Activated T-cell treated with anti-CD3 and anti-CD28 coated beads, Interleukin-2, amount 50 U/mL, for 4 hours (primary cell): ENCODE measurements around the gene COG3. TPM values are rescaled to one million over a fixed set of nuclear protein-coding genes. Genes with fewer than 3 reads are reported as not detected.

Experiments
- ATAC-seq, 2 donors: fragments of 200-7000 bp; cut with Tn5 transposase; one replicate each; pipeline ENCODE4 v1.10.0; 2021
- DNase-seq: peaks from one replicate; pipeline ENCODE4 v3.0.0-alpha.2; 2020
- H3K27me3 Mint-ChIP-seq: one replicate; pipeline ENCODE4 v1.8.0; 2021; ENCODE audit warnings: low read depth, mixed read lengths
- H3K36me3 Mint-ChIP-seq: one replicate; pipeline ENCODE4 v1.8.0; 2022; ENCODE audit warnings: mixed read lengths; ENCODE audit not compliant: insufficient read depth
- H3K4me1 Mint-ChIP-seq: one replicate; pipeline ENCODE4 v1.8.0; 2021; ENCODE audit warnings: low read depth, mixed read lengths
- H3K4me3 Mint-ChIP-seq: one replicate; pipeline ENCODE4 v1.8.0; 2021; ENCODE audit warnings: mild to moderate bottlenecking, moderate library complexity, mixed read lengths
- H3K9me3 Mint-ChIP-seq: one replicate; pipeline ENCODE4 v1.8.0; 2021; ENCODE audit warnings: mixed read lengths
- total RNA-seq, 3 donors: library from RNA; stranded (reverse); gene quantifications; one replicate each; pipeline ENCODE4 v1.2.1, GENCODE V29; 2021

Gene COG3
- total RNA-seq, 3 donors from 2014 or later, result 21.7 to 23.6 (median 22.0) TPM

DNA sequence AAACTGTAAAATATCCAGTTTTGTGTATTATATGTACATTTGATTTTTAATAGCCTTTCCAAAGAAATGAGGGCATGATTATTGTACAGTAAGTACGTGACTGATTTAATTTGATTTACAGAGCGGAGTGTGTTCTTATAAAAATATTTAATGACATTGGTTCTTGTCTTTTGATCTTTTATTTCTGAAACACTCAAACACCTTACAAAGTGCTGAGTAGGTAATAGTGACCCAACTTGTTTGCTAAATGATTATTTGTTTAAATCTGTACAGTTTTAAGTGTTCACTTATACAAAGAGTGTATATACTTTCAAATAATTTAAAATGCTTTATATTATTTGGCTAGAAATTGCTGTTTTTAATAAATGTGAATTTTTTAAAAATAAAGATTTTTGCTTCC, 71.5 kb downstream of the COG3 start:
- no peak overlapping the region for H3K4me3 Mint-ChIP-seq
- H3K9me3 Mint-ChIP-seq, result no peaks in the 10 kb centered on the region
- no peak for ATAC-seq
- no peaks in the 10 kb centered on the region for H3K4me1 Mint-ChIP-seq
- H3K36me3 Mint-ChIP-seq, result peaks cover 22% of the 10 kb centered on the region
- no peaks in the 10 kb centered on the region for H3K27me3 Mint-ChIP-seq
- DNase-seq, result no peak

DNA sequence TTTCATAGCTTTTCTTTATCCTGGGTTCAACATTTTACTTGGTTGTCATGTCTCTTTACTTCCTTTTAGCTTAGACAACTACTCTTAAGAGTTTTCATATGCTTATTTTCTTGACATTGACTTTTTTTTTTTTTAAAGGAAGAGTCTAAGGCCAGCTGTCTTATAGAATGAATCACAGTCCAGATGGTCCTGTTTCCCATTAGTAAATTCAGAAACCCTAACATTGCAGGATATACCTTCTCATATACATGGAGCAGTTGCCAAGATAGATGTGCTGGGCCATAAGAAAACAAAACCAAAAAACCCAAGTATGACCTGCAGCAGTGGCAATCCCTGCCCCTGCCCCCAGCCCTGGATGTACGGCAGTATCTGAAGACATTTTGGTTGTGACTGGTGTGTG, 72.8 kb downstream of the COG3 start:
- H3K9me3 Mint-ChIP-seq, result no peaks in the 10 kb centered on the region
- ATAC-seq, result no peak
- peaks cover 20% of the 10 kb centered on the region for H3K36me3 Mint-ChIP-seq
- H3K4me3 Mint-ChIP-seq, result no peak overlapping the region
- no peaks in the 10 kb centered on the region for H3K27me3 Mint-ChIP-seq
- no peaks in the 10 kb centered on the region for H3K4me1 Mint-ChIP-seq
- no peak for DNase-seq

DNA sequence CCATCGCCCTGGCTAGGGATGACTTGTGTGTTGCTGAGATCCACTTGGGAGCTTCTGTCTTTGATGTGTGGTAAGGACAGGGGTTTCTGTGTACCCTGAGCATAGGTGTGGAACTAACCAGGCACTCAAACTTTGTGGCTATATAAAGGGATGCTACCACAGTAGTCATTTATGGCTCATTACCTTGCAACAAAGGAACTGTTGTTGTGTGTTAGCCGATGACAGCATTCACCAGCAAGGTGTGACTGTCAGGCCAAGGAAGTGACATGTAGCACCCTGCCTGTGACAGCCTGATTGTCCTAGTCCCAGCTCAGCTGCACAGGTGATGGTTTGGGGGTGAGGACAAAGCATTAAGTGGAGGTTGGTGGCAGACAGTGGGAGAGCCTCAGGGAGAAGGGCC, 73.6 kb downstream of the COG3 start:
- H3K4me1 Mint-ChIP-seq, result no peaks in the 10 kb centered on the region

DNA sequence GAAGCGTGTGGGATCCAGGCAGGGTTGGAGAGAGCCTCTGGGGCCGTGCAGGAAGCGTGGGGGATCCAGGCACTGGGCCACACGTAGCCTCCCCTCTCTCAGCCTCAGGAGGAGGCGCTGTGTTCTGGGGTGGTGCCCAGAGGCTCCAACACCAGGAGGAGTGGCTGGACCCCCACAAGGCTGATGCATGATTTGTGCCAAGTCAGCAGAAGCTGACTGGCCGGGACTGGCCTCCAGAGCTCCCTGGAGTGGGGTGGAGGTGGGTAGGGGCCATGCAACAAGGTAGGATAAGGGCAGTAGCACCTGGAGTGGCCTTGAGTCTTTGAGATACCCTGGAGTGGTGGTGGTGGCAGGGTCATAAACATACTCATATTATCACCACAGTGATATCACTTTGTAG, 75.5 kb downstream of the COG3 start:
- peaks cover 2% of the 10 kb centered on the region for H3K36me3 Mint-ChIP-seq
- DNase-seq (no peak), ATAC-seq (no peak)
- no peaks in the 10 kb centered on the region for H3K27me3 Mint-ChIP-seq
- no peaks in the 10 kb centered on the region for H3K4me1 Mint-ChIP-seq
- H3K9me3 Mint-ChIP-seq, result no peaks in the 10 kb centered on the region
- no peak overlapping the region for H3K4me3 Mint-ChIP-seq

More for the DNA sequence above, 73.6 kb downstream of the COG3 start:
- no peak for ATAC-seq
- no peak for DNase-seq
- peaks cover 15% of the 10 kb centered on the region for H3K36me3 Mint-ChIP-seq
- no peak overlapping the region for H3K4me3 Mint-ChIP-seq
- H3K9me3 Mint-ChIP-seq, result no peaks in the 10 kb centered on the region
- H3K27me3 Mint-ChIP-seq, result no peaks in the 10 kb centered on the region

DNA sequence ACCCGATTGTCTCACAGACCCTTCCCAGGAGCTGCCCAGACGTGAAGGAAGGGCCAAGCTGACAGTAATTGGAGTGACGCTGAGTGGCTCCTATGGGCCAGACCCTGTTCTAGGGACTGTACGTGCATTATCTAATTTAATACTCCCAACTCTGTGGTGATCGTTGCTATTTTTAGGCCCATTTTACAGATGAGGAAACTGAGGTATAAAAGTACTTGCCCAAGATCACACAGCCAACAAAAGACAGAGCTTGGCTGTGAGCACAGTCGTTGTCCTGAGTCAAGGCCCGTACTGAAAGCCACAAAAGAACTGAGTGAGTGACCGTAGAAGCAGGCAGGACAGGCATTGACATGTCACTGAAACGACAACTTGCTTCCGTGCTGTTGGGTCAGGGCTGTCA, 76.1 kb downstream of the COG3 start:
- H3K4me3 Mint-ChIP-seq, result no peak overlapping the region
- no peaks in the 10 kb centered on the region for H3K27me3 Mint-ChIP-seq
- no peak for ATAC-seq
- no peaks in the 10 kb centered on the region for H3K36me3 Mint-ChIP-seq
- H3K4me1 Mint-ChIP-seq, result no peaks in the 10 kb centered on the region
- DNase-seq, result no peak
- no peaks in the 10 kb centered on the region for H3K9me3 Mint-ChIP-seq

DNA sequence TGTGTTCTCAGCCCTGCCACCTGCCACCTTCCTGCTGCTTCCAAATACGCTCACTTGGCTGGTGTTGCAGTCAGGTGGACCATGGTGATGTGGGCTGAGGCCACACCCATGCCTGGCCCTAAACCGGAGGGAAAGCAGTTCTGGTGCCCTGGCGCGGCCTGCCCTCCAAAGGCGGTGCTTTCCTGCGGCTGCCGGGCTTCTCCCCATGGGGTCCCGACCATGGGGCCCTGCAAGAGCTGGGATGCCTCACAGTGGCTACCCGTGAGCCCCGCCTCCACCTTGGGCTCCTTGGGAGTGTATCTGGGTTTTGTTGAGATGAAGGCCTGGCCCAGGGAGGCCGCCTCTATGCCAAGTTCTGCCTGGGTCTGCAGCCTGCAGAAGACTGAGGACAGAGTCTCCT, 77.1 kb downstream of the COG3 start:
- Mint-ChIP-seq H3K4me3 (no peak overlapping the region), H3K36me3 (no peaks in the 10 kb centered on the region), H3K27me3 (no peaks in the 10 kb centered on the region), H3K9me3 (no peaks in the 10 kb centered on the region), H3K4me1 (no peaks in the 10 kb centered on the region)
- no peak for ATAC-seq
- no peak for DNase-seq

DNA sequence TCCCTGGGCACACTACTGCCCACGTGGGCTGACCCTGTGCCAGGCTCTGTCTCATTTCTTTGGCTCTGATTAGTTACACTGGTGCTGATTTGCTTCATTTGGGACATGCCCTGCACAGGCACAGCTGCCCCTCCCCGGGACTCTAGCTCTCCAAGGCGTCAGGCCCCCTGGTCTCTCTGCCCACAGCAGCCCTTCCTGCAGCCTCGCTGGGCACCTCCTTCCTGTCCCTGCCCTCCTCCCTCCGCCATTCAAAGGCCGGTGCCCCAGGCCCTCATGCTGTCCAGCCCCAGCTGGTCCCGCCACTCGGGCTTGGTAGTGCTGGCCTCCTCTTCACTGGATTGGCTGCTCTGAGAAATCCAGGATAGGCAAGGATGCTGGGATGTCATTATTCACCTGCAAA, 77.7 kb downstream of the COG3 start:
- H3K36me3 Mint-ChIP-seq, result no peaks in the 10 kb centered on the region
- no peak overlapping the region for H3K4me3 Mint-ChIP-seq
- no peaks in the 10 kb centered on the region for H3K27me3 Mint-ChIP-seq
- no peaks in the 10 kb centered on the region for H3K9me3 Mint-ChIP-seq
- DNase-seq, result no peak
- ATAC-seq, result no peak
- H3K4me1 Mint-ChIP-seq, result no peaks in the 10 kb centered on the region

DNA sequence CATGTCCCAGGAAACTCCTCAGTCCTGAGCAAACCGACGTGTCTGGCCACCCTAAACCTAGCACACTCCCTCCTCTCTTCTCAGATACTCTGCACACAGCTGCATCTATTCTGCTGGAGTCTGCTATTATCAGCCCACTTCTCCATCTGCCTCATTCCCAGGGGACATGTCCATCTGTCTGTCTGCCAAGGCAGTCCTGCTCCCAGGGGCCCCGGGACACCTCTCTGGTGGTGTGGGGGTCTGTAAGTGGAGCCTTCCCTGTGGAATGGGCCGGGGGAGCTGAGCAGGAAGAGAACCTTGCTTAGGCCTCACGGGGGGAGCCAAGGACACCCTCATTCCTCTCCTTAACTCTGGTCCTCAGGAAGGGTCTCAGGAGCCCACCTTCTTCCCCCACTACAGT, 78.1 kb downstream of the COG3 start:
- Mint-ChIP-seq H3K36me3 (no peaks in the 10 kb centered on the region), H3K4me3 (no peak overlapping the region), H3K27me3 (peaks cover 3% of the 10 kb centered on the region), H3K4me1 (no peaks in the 10 kb centered on the region), H3K9me3 (no peaks in the 10 kb centered on the region)
- DNase-seq (no peak), ATAC-seq (no peak)

DNA sequence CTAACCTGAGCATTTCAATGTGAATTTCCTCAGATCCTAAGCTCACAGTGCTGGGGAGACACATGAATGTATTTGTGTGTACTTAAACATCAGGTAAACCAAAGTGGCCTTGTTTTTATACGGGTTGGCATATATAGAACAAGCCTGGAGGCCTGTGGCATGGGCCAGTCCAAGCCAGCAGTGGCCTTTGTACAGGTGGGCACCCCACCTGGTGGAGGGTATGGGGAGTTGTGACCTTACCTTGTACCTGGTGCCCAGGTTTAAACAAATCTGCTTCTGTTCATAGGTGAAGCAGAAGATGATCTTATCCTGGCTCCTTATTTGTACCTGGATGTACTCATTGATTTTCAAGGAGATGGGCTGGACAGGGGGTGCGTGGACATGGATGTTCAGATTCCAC, 79.8 kb downstream of the COG3 start:
- Mint-ChIP-seq H3K9me3 (no peaks in the 10 kb centered on the region), H3K4me1 (no peaks in the 10 kb centered on the region), H3K4me3 (no peak overlapping the region), H3K36me3 (no peaks in the 10 kb centered on the region), H3K27me3 (peaks cover 3% of the 10 kb centered on the region)
- no peak for DNase-seq
- no peak for ATAC-seq

DNA sequence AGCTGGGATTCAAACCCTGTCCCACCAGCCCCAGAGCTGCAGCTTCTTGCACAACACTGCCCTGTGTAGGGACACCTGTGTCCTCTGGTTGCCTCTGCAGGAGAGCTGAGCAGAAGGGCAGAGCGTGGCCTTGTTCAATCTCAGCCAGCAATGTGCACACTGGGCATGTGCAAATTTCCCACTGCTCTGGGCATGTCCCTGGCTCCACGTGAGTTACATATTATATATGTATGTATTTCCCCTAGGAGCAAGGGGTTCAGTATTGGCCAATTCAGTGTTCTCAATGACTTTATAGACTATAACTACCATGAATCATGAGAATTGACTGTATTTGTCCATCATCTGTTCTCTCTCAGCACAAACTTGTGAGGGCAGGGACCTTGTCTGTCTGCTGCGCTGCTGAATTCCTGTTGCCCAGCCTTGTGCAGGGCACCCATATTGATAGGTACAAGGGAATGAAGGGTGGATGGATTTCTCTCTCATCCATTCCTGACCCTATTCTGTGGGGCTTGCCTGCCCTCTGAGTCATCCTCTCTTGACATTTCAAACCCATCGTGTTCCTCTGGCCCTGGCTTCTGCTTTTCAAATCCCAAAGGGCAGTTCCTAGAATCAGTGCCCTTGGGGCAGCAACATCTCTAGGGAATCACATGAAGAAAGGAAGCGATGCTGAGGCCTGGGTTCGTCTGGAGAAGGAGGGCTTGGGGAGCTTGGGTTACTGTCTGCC, 81.1 kb downstream of the COG3 start:
- Mint-ChIP-seq H3K27me3 (peaks cover 3% of the 10 kb centered on the region), H3K36me3 (no peaks in the 10 kb centered on the region), H3K4me1 (no peaks in the 10 kb centered on the region), H3K4me3 (no peak overlapping the region), H3K9me3 (no peaks in the 10 kb centered on the region)
- no peak for ATAC-seq
- no peak for DNase-seq

DNA sequence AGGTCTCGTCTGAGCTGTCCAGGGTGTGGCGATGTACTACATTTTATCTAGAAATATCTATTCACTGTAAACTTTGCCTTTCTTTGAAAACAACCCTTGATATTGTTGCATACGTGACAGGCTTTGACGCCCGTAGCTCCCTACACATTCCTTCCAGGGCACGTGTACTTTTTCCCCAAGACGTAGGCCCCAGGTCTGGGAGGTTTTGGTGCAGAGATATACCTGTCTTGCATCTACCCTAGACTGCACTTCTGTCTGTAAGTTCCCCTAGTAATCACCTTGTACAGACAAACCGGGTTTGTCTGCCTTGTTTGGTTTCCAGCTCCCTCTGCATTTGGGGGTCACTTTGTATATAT, 81.6 kb downstream of the COG3 start:
- Mint-ChIP-seq H3K36me3 (no peaks in the 10 kb centered on the region), H3K4me3 (no peak overlapping the region), H3K27me3 (peaks cover 3% of the 10 kb centered on the region), H3K4me1 (no peaks in the 10 kb centered on the region), H3K9me3 (no peaks in the 10 kb centered on the region)
- ATAC-seq, result no peak
- DNase-seq, result no peak

DNA sequence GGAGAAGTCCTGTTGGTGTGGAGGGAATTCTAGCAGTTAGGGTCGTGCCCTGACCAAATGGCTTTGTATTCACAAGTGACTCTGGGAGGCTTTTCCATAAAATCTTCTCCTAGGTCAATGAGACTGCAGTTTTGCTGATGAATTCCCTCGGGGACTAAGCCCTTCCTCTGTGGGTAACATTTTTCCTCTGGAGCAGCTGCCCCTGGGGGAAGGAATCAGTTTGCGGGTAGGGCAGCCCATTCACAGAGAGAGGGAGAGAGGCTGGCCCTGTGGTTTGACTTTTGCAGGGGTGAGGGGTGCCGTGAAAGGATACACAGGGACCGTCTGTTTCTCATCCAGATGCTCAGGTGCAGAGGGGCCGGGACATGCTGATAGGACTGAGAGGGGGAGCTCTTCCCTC, 83.5 kb downstream of the COG3 start:
- Mint-ChIP-seq H3K4me3 (no peak overlapping the region), H3K27me3 (peaks cover 3% of the 10 kb centered on the region), H3K4me1 (no peaks in the 10 kb centered on the region), H3K36me3 (no peaks in the 10 kb centered on the region), H3K9me3 (no peaks in the 10 kb centered on the region)
- no peak for DNase-seq
- no peak for ATAC-seq

DNA sequence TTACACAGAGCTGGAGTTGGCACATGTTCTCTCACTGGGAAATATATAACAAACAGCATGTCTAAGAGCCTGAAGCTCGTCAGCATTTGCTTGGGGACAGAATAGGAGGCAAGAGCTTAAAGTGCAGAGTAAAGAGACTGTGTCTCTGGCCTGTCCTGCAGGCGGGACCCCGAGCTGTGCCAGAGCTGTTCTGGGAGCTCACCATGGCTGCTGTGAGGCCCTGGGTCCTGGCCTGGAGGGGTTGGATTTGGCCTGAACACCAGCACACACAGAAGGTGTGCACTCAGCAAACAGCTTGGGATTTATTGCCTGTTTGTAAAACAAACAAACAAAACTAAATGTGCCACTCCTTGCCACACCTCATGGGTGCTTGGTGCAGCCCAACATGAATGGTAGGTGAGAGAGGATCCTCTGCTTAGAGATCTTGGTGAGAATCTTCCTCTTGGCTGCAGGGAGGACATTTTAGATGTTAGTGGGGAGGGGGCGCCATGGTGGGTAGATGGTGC, 89.9 kb downstream of the COG3 start:
- DNase-seq (no peak), ATAC-seq (no peak)
- H3K36me3 Mint-ChIP-seq, result no peaks in the 10 kb centered on the region
- H3K4me3 Mint-ChIP-seq, result no peak overlapping the region
- no peaks in the 10 kb centered on the region for H3K9me3 Mint-ChIP-seq
- H3K27me3 Mint-ChIP-seq, result no peaks in the 10 kb centered on the region
- no peaks in the 10 kb centered on the region for H3K4me1 Mint-ChIP-seq

DNA sequence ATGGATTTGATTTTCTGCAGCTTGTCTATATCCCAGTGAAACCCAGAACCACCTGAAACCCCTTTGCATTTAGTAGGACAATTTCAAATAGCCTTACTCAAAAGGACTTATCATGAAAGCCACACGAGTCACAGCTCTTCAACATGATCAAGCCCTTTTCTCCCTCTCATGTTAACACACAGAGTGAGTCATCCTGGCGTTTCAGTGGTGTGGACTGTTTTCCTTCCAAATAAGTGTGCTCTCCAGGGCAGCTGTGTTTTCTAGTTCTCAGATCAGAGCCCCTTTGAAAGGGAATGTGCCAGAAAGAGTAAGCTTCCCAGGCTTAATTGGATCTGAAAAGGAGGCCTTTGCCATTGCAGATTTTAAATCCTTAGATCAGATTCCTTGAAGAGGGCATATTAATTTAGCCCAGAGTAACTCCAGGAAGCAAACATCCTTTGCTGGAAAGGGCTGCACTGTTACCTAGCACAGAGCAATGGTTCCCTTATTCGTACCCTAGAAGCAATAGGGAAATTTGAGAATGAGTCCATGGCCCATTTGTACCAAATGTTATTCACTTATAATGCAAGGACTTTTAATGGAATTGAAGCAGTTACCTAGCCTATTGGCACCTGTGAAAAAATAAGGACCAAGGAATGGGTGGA, 99.5 kb downstream of the COG3 start:
- Mint-ChIP-seq H3K9me3 (no peaks in the 10 kb centered on the region), H3K36me3 (no peaks in the 10 kb centered on the region), H3K4me1 (no peaks in the 10 kb centered on the region), H3K4me3 (no peak overlapping the region), H3K27me3 (peaks cover 3% of the 10 kb centered on the region)
- ATAC-seq, result peak in 1 of 2 donors; percentile 40
- DNase-seq, result no peak

DNA sequence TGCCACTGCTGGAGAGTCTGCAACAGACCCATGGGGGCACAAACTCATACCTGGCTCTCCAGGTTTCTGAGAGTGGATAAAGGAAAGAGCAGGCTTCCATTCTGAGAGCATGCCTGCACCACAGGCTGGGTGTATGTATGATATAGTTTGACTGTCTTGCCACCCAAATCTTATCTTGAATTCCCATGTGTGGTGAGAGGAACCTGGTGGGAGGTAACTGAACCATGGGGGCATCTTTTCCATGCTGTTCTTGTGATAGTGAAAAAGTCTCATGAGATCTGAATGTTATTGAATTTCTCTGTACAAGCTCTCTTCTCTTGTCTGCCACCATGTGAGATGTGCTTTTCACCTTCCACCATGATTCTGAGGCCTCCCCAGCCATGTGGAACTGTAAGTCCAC, 100.6 kb downstream of the COG3 start:
- Mint-ChIP-seq H3K9me3 (no peaks in the 10 kb centered on the region), H3K27me3 (peaks cover 3% of the 10 kb centered on the region), H3K4me3 (no peak overlapping the region), H3K36me3 (no peaks in the 10 kb centered on the region), H3K4me1 (no peaks in the 10 kb centered on the region)
- ATAC-seq (no peak), DNase-seq (no peak)
